Measurements from ENCODE around the gene AR. TPM values are rescaled to one million over a fixed set of nuclear protein-coding genes. Genes with fewer than 3 reads are reported as not detected.

The AR gene
- total RNA-seq, 1 experiment from 2014 or later, result 4.2 TPM

GRCh38 chrX:67724359-67725110 is 180.7 kb downstream of the AR start:
- DNase-seq (ENCODE audit: low read depth), result no peak

- DNase-seq (ENCODE audit: low read depth), result no peak
Observed at GRCh38 chrX:67725471-67725870, 181.7 kb downstream of the AR start.

GRCh38 chrX:67726018-67726417 is 182.2 kb downstream of the AR start:
- no peak for DNase-seq (ENCODE audit: low read depth)

- no peak for DNase-seq (ENCODE audit: low read depth)
Observed at GRCh38 chrX:67727576-67727975, 183.8 kb downstream of the AR start.

DNA sequence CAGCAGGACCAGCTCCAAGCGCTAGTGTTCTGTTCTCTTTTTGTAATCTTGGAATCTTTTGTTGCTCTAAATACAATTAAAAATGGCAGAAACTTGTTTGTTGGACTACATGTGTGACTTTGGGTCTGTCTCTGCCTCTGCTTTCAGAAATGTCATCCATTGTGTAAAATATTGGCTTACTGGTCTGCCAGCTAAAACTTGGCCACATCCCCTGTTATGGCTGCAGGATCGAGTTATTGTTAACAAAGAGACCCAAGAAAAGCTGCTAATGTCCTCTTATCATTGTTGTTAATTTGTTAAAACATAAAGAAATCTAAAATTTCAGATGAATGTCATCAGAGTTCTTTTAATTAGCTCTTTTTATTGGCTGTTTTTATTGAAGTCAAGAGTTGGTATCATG is 186.5 kb downstream of the AR start:
- no peak for DNase-seq (ENCODE audit: low read depth)

GRCh38 chrX:67731061-67731460 is 187.2 kb downstream of the AR start:
- DNase-seq (ENCODE audit: low read depth), result no peak

GRCh38 chrX:67732864-67733263 is 189.0 kb downstream of the AR start:
- DNase-seq (ENCODE audit: low read depth), result no peak

GRCh38 chrX:67734111-67734753 is 190.4 kb downstream of the AR start:
- DNase-seq (ENCODE audit: low read depth), result no peak

DNA sequence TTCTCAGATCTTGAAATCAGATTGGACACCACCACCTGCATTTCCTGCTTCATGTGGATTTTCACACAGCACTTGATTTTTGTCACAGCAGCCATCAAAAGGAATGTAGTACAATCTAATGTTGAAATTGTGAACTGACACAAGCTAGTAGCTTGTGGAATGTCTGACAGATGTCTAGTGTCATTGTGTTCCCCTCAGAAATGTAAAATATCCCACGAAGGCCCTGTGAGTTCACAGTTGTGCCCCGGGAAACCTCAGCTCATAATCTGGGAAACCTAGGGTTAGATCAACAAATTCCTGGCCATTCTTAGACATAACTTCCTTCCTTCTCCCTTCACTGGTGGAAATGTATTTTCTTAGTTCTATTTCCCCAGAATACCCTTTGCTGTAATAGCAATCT is 205.7 kb downstream of the AR start:
- DNase-seq (ENCODE audit: low read depth), result no peak

- no peak for DNase-seq (ENCODE audit: low read depth)
Observed at GRCh38 chrX:67750694-67751093, 206.9 kb downstream of the AR start.

DNA sequence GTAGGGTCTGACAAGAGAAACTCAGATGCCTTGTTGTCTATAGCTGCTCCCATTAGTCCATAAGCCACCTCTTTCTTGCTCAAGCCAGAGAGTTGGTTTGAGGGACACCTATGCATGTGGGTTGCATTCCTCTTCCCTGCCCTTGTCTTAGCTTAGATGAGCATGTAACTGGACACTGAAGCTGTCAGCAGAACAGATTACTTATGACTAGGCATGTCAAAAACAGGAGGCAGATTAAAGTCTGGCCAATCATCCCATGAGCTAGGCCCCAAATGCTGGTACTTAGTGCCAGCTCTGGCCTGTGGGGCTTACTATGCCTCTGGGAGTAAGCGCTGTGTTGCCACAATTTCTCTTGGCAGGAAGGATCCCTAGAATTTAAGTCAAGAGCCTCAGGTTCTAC is 215.2 kb downstream of the AR start:
- DNase-seq (ENCODE audit: low read depth), result no peak

GRCh38 chrX:67777148-67777547 is 233.3 kb downstream of the AR start:
- no peak for DNase-seq (ENCODE audit: low read depth)

GRCh38 chrX:67779099-67779498 is 235.3 kb downstream of the AR start:
- DNase-seq (ENCODE audit: low read depth), result no peak
